T-helper 2 cell (primary cell): ENCODE results near the gene PARD3.
A peak's percentile ranks its signal among the peaks of the same experiment; 100 is the strongest.
"Not testable (repeated sequence)": the region's sequence is repeated elsewhere in the genome, so short reads cannot be mapped to it uniquely, and the experiment has no call there.

Source experiments
- DNase-seq, 5 experiments: peaks; one replicate each; pipeline versions ENCODE4 v3.0.0 to v3.0.0-alpha.2; 2012 to 2022

Gene PARD3

GRCh38 chr10:34646331-34646730, 168.8 kb downstream of the PARD3 start:
- no peak for DNase-seq

- not testable (repeated sequence) for DNase-seq
Measured at GRCh38 chr10:34644815-34645214, 170.3 kb downstream of the PARD3 start.

GRCh38 chr10:34644224-34644623, 170.9 kb downstream of the PARD3 start:
- no peak for DNase-seq

- no peak for DNase-seq
Measured at GRCh38 chr10:34643620-34644019, 171.5 kb downstream of the PARD3 start.

GRCh38 chr10:34641913-34642558, 173.1 kb downstream of the PARD3 start:
- DNase-seq, result no peak

GRCh38 chr10:34641147-34641912, 173.8 kb downstream of the PARD3 start:
- no peak for DNase-seq

- peak in 4 of 5 experiments; percentile 18 to 55 (median 47) for DNase-seq
Measured at GRCh38 chr10:34638406-34639054, 176.6 kb downstream of the PARD3 start.

GRCh38 chr10:34637418-34637911, 177.6 kb downstream of the PARD3 start:
- peak in 4 of 5 experiments; percentile 22 to 51 (median 37) for DNase-seq

GRCh38 chr10:34635111-34635510, 180.0 kb downstream of the PARD3 start:
- no peak for DNase-seq

GRCh38 chr10:34633374-34633773, 181.7 kb downstream of the PARD3 start:
- DNase-seq, result no peak

GRCh38 chr10:34629084-34629483, 186.0 kb downstream of the PARD3 start:
- no peak for DNase-seq

GRCh38 chr10:34628174-34628796, 186.8 kb downstream of the PARD3 start:
- DNase-seq, result no peak

- DNase-seq, result no peak
Measured at GRCh38 chr10:34627741-34628140, 187.4 kb downstream of the PARD3 start.

GRCh38 chr10:34627331-34627730, 187.8 kb downstream of the PARD3 start:
- no peak for DNase-seq

- DNase-seq, result no peak
Measured at GRCh38 chr10:34626158-34626880, 188.8 kb downstream of the PARD3 start.

GRCh38 chr10:34624323-34625153, 190.6 kb downstream of the PARD3 start:
- no peak for DNase-seq

- no peak for DNase-seq
Measured at GRCh38 chr10:34622945-34623344, 192.2 kb downstream of the PARD3 start.

GRCh38 chr10:34618611-34619010, 196.5 kb downstream of the PARD3 start:
- DNase-seq, result no peak

- no peak for DNase-seq
Measured at GRCh38 chr10:34615770-34616169, 199.3 kb downstream of the PARD3 start.

- no peak for DNase-seq
Measured at GRCh38 chr10:34613491-34613890, 201.6 kb downstream of the PARD3 start.

- no peak for DNase-seq
Measured at GRCh38 chr10:34612938-34613337, 202.2 kb downstream of the PARD3 start.
